Midbrain (tissue), 1 donor: Measurements from ENCODE around the gene ERBB2.

Source experiments
- DNase-seq: peaks from one replicate; lab custom pipeline; 2025; lab: John Stamatoyannopoulos, UW

ERBB2 gene

DNA sequence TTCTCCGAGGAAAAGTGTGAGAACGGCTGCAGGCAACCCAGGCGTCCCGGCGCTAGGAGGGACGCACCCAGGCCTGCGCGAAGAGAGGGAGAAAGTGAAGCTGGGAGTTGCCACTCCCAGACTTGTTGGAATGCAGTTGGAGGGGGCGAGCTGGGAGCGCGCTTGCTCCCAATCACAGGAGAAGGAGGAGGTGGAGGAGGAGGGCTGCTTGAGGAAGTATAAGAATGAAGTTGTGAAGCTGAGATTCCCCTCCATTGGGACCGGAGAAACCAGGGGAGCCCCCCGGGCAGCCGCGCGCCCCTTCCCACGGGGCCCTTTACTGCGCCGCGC is at the start of gene ERBB2:
Gene ERBB2 (plus strand): TSS at position 247 of the 330 bp plus-strand sequence. CDS start 175 bp downstream, outside the sequence.
- no peak for DNase-seq

GRCh38 chr17:39650121-39650579 is 49.7 kb upstream of the ERBB2 start:
- no peak for DNase-seq

- no peak for DNase-seq
Observed at GRCh38 chr17:39651923-39652586, 47.8 kb upstream of the ERBB2 start.

DNA sequence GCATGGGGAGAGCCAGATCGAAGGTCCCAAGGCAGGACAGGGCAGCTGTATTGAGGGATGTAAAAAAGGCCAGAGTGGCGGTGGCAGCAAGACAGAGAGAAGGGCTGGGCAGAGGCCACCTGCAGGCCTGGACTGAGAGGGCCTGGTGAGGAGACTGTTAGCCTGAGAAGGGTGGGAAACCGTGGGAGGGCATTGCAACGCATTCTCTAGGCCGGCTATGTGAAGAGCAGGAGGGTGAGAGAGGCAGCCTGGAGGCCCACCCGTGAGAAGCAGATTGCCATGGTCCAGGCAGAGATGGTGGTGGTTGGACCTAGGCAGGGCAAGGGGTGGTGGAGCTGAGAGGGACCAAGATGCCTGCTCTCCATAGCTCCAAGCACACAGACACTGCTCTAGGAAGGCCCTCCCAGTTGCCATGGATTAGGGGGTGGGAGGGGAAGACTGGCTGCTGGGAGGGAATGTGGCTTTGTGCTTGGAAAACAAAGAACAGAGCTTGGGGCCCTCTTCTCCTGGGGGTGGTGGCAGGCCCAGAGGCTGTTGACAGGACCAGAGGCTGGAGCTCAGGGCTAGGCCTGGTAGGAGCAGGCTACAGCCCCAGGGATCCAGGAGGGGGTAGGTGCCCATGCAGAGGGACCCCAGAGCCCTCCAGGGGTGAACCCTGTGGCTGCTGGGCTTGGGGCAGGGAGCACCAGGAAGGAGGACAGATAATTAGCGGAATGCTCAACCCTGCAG is 47.1 kb upstream of the ERBB2 start:
- DNase-seq = peak; percentile 80

GRCh38 chr17:39653316-39653661 is 46.6 kb upstream of the ERBB2 start:
- no peak for DNase-seq

GRCh38 chr17:39653662-39654331 is 46.1 kb upstream of the ERBB2 start:
- peak; percentile 71 for DNase-seq

GRCh38 chr17:39655105-39655504 is 44.8 kb upstream of the ERBB2 start:
- no peak for DNase-seq

DNA sequence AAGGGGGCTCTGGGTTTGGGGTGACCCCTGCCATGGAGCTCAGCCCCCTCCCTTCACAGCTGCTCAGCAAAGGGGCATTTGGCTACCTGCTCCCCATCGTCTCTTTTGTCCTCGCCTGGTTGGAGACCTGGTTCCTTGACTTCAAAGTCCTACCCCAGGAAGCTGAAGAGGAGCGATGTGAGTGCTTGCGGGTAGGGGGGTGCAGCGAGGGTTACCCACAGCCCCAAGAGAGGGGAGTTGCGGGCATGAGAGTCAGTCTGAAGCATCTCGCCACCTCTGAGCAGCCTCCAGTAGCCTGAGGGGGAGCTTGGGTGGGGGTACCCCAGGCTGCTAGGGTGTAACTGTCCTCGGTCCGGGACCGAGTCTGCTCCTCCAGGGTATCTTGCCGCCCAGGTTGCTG is 41.5 kb upstream of the ERBB2 start:
- no peak for DNase-seq

- no peak for DNase-seq
Observed at GRCh38 chr17:39658760-39659159, 41.1 kb upstream of the ERBB2 start.

DNA sequence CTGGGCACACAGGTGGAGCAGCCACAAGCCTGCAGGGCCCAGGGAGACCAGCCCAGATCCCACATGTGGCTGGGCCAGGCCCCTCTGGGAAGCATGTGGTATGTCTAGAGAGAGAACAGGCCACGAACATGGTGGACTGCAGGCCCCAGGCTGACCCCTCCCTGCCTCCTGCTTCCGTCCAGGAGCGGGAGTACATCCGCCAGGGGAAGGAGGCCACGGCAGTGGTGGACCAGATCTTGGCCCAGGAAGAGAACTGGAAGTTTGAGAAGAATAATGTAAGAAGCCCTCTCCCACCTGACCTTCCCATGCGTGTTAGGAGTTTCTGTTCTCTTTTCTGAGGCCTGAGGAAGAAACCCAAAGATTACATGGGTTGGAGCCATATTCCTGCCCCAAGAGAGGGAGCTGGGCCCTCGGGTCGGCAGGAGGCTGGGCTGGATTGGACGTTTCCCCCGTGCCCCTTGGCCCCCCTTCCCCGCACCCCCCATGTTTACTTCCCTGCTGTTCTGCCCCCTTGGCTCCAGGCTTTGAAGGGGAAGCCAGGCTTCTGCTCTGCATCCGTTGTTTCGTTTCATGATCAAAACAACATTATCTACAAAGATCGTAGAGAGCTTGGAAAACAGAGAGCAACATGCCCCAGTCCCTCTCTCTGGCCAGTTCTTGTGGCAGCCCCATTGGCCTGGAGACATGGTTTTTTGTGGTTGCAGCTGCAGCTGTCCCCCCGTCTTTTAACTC is 40.4 kb upstream of the ERBB2 start:
- peak; percentile 20 for DNase-seq

- DNase-seq = no peak
Observed at GRCh38 chr17:39660011-39660360, 39.9 kb upstream of the ERBB2 start.

DNA sequence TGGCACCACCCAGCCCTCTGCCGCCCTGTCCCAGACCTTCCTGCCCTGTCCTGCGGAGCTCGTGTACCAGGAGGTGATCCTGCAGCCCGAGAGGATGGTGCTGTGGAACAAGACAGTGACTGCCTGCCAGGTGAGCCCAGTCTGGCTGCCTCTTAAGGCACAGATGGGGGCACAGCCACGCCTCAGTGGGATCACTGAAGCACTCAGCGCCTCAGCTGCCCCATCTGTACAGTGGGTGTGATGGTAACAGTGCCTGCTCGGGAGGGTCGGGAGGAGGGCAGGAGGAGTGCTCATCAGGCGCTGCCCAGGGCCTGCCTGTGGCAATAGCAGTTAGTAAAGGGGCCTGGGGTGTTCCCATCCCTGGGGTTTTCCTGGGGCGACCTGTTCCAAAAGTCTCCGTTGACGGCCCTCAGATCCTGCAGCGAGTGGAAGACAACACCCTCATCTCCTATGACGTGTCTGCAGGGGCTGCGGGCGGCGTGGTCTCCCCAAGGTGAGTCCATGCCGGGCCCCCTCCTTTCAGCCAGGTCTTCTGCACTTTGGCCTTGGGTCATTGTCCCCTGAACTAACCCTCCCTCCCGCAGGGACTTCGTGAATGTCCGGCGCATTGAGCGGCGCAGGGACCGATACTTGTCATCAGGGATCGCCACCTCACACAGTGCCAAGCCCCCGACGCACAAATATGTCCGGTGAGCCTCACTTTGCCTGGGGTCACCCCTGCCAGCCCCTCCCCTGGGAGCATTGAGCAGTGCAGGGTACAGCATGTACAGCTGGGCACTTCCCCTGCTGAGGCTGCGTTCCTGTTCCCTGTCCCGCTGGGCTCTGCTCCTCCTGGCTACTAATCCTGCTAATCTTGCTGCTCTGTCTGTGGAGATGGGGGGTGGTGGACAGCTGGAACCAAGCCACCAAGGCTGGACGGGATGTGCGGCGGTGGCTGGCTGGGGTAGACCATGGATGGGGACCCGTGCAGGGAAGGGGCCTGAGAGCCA is 39.2 kb upstream of the ERBB2 start:
- no peak for DNase-seq

GRCh38 chr17:39661744-39662541 is 37.9 kb upstream of the ERBB2 start:
- no peak for DNase-seq

DNA sequence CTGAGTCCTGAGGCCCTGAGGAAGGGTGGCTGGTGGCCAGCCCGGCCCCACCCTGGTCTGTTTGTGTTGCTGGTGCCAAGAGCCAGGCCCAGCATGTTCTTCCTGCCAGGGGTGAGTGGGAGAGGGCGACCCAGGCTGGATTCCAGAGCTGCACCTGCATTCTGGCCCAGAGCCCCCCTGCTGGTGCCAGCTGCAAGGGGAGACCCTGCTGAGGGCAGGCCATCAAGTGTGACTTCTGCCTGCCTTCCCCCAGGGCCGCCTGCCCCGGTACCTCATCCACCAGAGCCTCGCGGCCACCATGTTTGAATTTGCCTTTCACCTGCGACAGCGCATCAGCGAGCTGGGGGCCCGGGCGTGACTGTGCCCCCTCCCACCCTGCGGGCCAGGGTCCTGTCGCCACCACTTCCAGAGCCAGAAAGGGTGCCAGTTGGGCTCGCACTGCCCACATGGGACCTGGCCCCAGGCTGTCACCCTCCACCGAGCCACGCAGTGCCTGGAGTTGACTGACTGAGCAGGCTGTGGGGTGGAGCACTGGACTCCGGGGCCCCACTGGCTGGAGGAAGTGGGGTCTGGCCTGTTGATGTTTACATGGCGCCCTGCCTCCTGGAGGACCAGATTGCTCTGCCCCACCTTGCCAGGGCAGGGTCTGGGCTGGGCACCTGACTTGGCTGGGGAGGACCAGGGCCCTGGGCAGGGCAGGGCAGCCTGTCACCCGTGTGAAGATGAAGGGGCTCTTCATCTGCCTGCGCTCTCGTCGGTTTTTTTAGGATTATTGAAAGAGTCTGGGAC is 37.1 kb upstream of the ERBB2 start:
- DNase-seq = no peak

DNA sequence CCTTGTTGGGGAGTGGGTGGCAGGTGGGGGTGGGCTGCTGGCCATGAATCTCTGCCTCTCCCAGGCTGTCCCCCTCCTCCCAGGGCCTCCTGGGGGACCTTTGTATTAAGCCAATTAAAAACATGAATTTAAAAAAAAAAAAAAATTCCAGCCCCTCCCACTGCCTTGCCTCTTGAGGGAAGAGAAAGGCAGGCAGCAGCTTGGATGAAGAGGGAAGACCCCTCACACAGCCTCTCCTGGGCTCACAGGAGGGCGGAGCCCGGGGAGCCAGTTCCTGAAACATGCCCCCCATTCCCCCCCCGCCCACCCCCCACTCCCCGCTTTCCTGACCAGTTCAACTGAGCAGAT is 36.5 kb upstream of the ERBB2 start:
- no peak for DNase-seq

- DNase-seq = no peak
Observed at GRCh38 chr17:39663688-39664580, 35.9 kb upstream of the ERBB2 start.

GRCh38 chr17:39664581-39665561 is 35.0 kb upstream of the ERBB2 start, which contains the start of gene TCAP:
TSS of gene TCAP (plus strand) at chr17:39665349. CDS start at chr17:39665360, 11 bp downstream.
- DNase-seq = no peak
